Stimulated activated CD8-positive, alpha-beta memory T cell treated with anti-CD3 and anti-CD28 coated beads, Interleukin-12 subunit alpha, Interleukin-12 subunit beta, amount 100 ng/mL, for 24 hours (primary cell): ENCODE measurements around the gene HOXD1.

Source experiments
- DNase-seq: peaks from one replicate; pipeline ENCODE4 v3.0.0-alpha.2; 2020; ENCODE audit errors: extremely low read depth

Gene HOXD1

GRCh38 chr2:176182671-176183070, 5.8 kb upstream of the HOXD1 start:
- no peak for DNase-seq

- DNase-seq: no peak
Observed at GRCh38 chr2:176184749-176185148, 3.7 kb upstream of the HOXD1 start.

GRCh38 chr2:176186024-176186423, 2.4 kb upstream of the HOXD1 start:
- DNase-seq: no peak

GRCh38 chr2:176187200-176187898, 1.1 kb upstream of the HOXD1 start:
- no peak for DNase-seq

GRCh38 chr2:176188774-176189680, 559 bp downstream of the HOXD1 start:
- DNase-seq: no peak

GRCh38 chr2:176189681-176190641, 1.5 kb downstream of the HOXD1 start:
- DNase-seq: no peak

GRCh38 chr2:176192351-176192750, 3.9 kb downstream of the HOXD1 start:
- no peak for DNase-seq

GRCh38 chr2:176193048-176193447, 4.6 kb downstream of the HOXD1 start:
- DNase-seq: no peak

GRCh38 chr2:176199902-176200301, 11.4 kb downstream of the HOXD1 start:
- DNase-seq: no peak

- no peak for DNase-seq
Observed at GRCh38 chr2:176200971-176201370, 12.5 kb downstream of the HOXD1 start.

GRCh38 chr2:176202491-176202890, 14.0 kb downstream of the HOXD1 start:
- DNase-seq: no peak

GRCh38 chr2:176205126-176205525, 16.7 kb downstream of the HOXD1 start:
- no peak for DNase-seq

GRCh38 chr2:176206136-176206535, 17.7 kb downstream of the HOXD1 start:
- DNase-seq: no peak

GRCh38 chr2:176206682-176207081, 18.2 kb downstream of the HOXD1 start:
- no peak for DNase-seq

- DNase-seq: no peak
Observed at GRCh38 chr2:176211110-176211509, 22.6 kb downstream of the HOXD1 start.

- no peak for DNase-seq
Observed at GRCh38 chr2:176212276-176212675, 23.8 kb downstream of the HOXD1 start.

- DNase-seq: no peak
Observed at GRCh38 chr2:176213406-176213805, 24.9 kb downstream of the HOXD1 start.

- DNase-seq: no peak
Observed at GRCh38 chr2:176227874-176228273, 39.4 kb downstream of the HOXD1 start.

GRCh38 chr2:176234156-176234555, 45.7 kb downstream of the HOXD1 start:
- no peak for DNase-seq

GRCh38 chr2:176234940-176235339, 46.5 kb downstream of the HOXD1 start:
- no peak for DNase-seq

GRCh38 chr2:176237456-176237855, 49.0 kb downstream of the HOXD1 start:
- DNase-seq: no peak

GRCh38 chr2:176239031-176239430, 50.6 kb downstream of the HOXD1 start:
- DNase-seq: no peak
